Kidney (tissue), 14 donors: ENCODE results near the gene SIPA1L2. TPM values are rescaled to one million over a fixed set of nuclear protein-coding genes. Genes with fewer than 3 reads are reported as not detected.

Source experiments
- DNase-seq, 5 donors: peaks; one replicate each; pipeline ENCODE4 v3.0.0-alpha.2; 2013 to 2020
- FAIRE-seq: peaks from 2 replicates; lab custom pipeline; 2012; peaks lifted over from hg19 to GRCh38; lab: Jason Lieb, UNC
- H3K27ac ChIP-seq, 2 donors: one replicate each; pipeline ENCODE4 v1.7.0; 2013; ENCODE audit warnings: low read depth in 2 of 2, low read length in 2 of 2, inconsistent platforms in 1 of 2
- H3K27me3 ChIP-seq: one replicate; pipeline ENCODE4 v1.7.1; 2013; ENCODE audit warnings: low read length, inconsistent platforms; ENCODE audit not compliant: control insufficient read depth, insufficient read depth
- H3K36me3 ChIP-seq, 3 donors: one replicate each; pipeline versions ENCODE4 v1.7.0 to v1.7.1; 2013; ENCODE audit warnings: low read length in 3 of 3, control low read depth in 1 of 3, inconsistent platforms in 1 of 3; ENCODE audit not compliant: insufficient read depth in 3 of 3, control insufficient read depth in 2 of 3
- H3K4me1 ChIP-seq, 3 donors: one replicate each; pipeline versions ENCODE4 v1.7.0 to v1.7.1; 2013; ENCODE audit warnings: low read length in 3 of 3, inconsistent platforms in 1 of 3, low read depth in 1 of 3; ENCODE audit not compliant: control insufficient read depth in 2 of 3, insufficient read depth in 2 of 3
- H3K4me3 ChIP-seq, 3 donors: one replicate each; pipeline versions ENCODE4 v1.7.0 to v1.8.1; 2013; ENCODE audit warnings: low read length in 3 of 3, control low read depth in 1 of 3, inconsistent platforms in 1 of 3
- H3K9ac ChIP-seq, 3 donors: one replicate each; pipeline versions ENCODE4 v1.7.0 to v1.7.1; 2013; ENCODE audit warnings: low read length in 3 of 3, control low read depth in 1 of 3, inconsistent platforms in 1 of 3
- H3K9me3 ChIP-seq, 3 donors: one replicate each; pipeline versions ENCODE4 v1.7.0 to v1.7.1; 2013; ENCODE audit warnings: low read length in 3 of 3, control low read depth in 1 of 3, inconsistent platforms in 1 of 3; ENCODE audit not compliant: control insufficient read depth in 2 of 3, insufficient read depth in 1 of 3
- intact Hi-C: fragments of 100-400 bp; cut with DNase I; formaldehyde crosslinking; loops from one replicate; pipeline ENCODE4 v1.11.1; 2022
- polyA plus RNA-seq: library from polyadenylated mRNA; stranded (reverse); fragments of 350-450 nt; fragmentation: Illumina TruSeq; extraction: RNeasy Lipid Tissue Mini Kit (QIAGEN cat#74804); gene quantifications from one replicate; pipeline ENCODE4 v1.2.3, GENCODE V29; 2014; ENCODE audit warnings: low read depth, low replicate concordance; ENCODE audit not compliant: insufficient read depth
- total RNA-seq: library from RNA; stranded (reverse); fragmentation: NEBNext Ultra II Directional; extraction: Animal tissue kit (Norgen Biotek cat#: 25700); gene quantifications from one replicate; pipeline ENCODE4 v1.2.1, GENCODE V29; 2021
- TF ChIP-seq, protein P1 (sequence below): IDR thresholded peaks from 3 replicates; pipeline ENCODE4 v1.5.1; 2012; ENCODE audit warnings: mild to moderate bottlenecking, moderate library complexity, borderline replicate concordance; ENCODE audit not compliant: insufficient read depth; ENCODE audit errors: extremely low read depth
- donor health status: control.
- donor health status: control.
- donor health status: control.
- donor health status: control.
- donor health status: control.
- donor health status: DM: yes; HTN: yes; CAD: no.
- donor health status: Normal renal cell carcinoma (clear cell type).

SIPA1L2 gene
- total and polyA plus RNA-seq, 2 donors from 2014 or later = 4.0 to 20.2 TPM

DNA sequence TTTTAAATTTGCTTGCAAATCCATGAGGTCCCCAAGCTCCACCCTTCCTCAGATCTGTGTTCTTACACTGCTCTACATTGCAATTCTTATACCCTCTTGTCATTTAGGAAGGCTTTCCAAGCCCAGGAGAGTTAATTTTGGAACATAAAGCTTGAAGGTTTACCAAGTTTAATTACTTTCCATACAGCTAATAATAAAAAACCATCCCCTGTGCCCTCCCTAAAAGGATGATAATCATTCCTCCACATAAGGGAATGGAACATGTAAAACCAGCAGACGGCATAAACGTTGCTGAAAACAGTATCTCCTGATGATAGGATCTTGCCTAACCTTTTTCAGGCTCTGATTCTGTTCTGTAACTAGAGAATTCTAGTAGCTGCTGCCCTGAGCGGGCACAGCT is 23.9 kb upstream of the SIPA1L2 start:
- Histone ChIP-seq H3K4me3 (no peak overlapping the region), H3K9me3 (no peaks in the 10 kb centered on the region), H3K9ac (no peak overlapping the region), H3K27ac (no peak overlapping the region), H3K27me3 (no peaks in the 10 kb centered on the region), H3K36me3 (no peaks in the 10 kb centered on the region), H3K4me1 (no peaks in the 10 kb centered on the region)
- FAIRE-seq (no peak), DNase-seq (no peak)
- TF ChIP-seq, protein P1, sequence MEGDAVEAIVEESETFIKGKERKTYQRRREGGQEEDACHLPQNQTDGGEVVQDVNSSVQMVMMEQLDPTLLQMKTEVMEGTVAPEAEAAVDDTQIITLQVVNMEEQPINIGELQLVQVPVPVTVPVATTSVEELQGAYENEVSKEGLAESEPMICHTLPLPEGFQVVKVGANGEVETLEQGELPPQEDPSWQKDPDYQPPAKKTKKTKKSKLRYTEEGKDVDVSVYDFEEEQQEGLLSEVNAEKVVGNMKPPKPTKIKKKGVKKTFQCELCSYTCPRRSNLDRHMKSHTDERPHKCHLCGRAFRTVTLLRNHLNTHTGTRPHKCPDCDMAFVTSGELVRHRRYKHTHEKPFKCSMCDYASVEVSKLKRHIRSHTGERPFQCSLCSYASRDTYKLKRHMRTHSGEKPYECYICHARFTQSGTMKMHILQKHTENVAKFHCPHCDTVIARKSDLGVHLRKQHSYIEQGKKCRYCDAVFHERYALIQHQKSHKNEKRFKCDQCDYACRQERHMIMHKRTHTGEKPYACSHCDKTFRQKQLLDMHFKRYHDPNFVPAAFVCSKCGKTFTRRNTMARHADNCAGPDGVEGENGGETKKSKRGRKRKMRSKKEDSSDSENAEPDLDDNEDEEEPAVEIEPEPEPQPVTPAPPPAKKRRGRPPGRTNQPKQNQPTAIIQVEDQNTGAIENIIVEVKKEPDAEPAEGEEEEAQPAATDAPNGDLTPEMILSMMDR = no peak
- intact Hi-C loops = no loop called here

DNA sequence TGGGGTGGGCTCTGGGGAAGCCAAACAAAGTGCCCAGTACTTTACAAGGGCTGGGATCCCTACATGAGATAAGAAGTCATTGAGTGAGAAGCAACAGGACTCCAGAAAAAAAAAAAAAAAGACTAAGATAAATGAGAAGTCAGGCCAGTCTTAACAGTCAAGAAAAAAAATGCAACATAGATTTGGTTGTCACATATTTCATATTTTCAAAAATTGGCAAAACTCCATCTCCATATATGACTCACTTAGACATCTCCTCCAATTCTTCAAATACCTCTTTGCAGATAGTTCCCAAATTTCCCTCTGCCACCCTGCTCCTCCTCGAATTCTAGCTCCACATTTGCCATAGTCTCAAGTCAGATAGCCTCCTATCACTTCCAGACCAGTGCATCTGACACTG is 20.9 kb upstream of the SIPA1L2 start:
- H3K4me1 ChIP-seq = no peaks in the 10 kb centered on the region
- H3K27me3 ChIP-seq = no peaks in the 10 kb centered on the region
- DNase-seq (no peak), FAIRE-seq (no peak)
- intact Hi-C loops = no loop called here
- TF ChIP-seq, protein P1 = no peak
- no peaks in the 10 kb centered on the region for H3K9me3 ChIP-seq
- H3K27ac ChIP-seq = no peak overlapping the region
- H3K36me3 ChIP-seq = no peaks in the 10 kb centered on the region
- H3K9ac ChIP-seq = no peak overlapping the region
- H3K4me3 ChIP-seq = no peak overlapping the region

DNA sequence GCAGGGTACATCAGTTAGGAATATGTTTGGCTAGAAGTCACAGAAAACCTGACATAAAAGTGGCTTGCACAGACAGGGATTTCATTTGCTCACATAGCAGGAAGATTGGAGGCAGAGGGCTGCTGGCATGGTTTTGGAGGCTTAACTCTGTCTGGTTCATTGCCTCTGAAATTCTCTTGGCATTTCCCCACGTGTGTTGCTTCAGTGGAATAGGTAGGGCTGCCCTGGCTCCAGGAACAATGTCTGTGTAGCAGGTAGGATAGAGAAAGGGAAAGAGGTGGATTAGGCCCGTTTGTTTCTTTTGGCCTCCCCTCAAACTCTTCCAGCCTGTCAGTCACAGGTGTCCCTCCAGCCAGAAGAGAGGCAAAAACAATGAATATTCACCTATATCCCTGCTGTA is 20.5 kb upstream of the SIPA1L2 start:
- FAIRE-seq = no peak
- no peaks in the 10 kb centered on the region for H3K9me3 ChIP-seq
- H3K27me3 ChIP-seq = no peaks in the 10 kb centered on the region
- H3K9ac ChIP-seq = no peak overlapping the region
- no peak overlapping the region for H3K4me3 ChIP-seq
- no peak for DNase-seq
- TF ChIP-seq, protein P1 = no peak
- H3K36me3 ChIP-seq = no peaks in the 10 kb centered on the region
- intact Hi-C loops = no loop called here
- no peak overlapping the region for H3K27ac ChIP-seq
- H3K4me1 ChIP-seq = no peaks in the 10 kb centered on the region

DNA sequence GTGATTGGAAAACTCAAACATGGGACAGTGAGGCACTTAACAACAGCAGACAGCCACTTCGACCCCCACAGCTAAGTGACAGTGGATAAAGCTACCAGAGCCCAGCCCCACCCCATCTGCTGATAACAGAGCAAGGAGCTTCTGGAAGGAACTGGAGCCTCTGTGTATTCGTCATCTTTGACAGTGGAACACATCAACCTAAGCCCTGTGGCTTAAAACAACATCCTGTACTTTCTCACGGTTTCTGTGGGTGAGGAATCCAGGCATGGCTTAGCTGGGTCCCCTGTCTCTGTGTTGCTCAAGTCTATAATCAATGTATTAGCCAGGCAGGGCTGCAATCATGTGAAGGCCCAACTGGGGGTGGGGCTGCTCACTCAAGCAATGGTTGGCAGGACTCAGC is 18.4 kb upstream of the SIPA1L2 start:
- Histone ChIP-seq H3K27ac (no peak overlapping the region), H3K4me1 (no peaks in the 10 kb centered on the region), H3K9me3 (no peaks in the 10 kb centered on the region), H3K4me3 (no peak overlapping the region), H3K27me3 (no peaks in the 10 kb centered on the region), H3K36me3 (no peaks in the 10 kb centered on the region), H3K9ac (no peak overlapping the region)
- TF ChIP-seq, protein P1 = no peak
- no peak for DNase-seq
- FAIRE-seq = no peak
- intact Hi-C loops = no loop called here
